DMS79 treated with DMSO at 0.1 percent for 48 hours (cell line): ENCODE data around the gene SAPCD2.

ENCODE experiments used
- DNase-seq: peaks from one replicate; lab custom pipeline; 2025; lab: John Stamatoyannopoulos, UW

SAPCD2 gene

DNA sequence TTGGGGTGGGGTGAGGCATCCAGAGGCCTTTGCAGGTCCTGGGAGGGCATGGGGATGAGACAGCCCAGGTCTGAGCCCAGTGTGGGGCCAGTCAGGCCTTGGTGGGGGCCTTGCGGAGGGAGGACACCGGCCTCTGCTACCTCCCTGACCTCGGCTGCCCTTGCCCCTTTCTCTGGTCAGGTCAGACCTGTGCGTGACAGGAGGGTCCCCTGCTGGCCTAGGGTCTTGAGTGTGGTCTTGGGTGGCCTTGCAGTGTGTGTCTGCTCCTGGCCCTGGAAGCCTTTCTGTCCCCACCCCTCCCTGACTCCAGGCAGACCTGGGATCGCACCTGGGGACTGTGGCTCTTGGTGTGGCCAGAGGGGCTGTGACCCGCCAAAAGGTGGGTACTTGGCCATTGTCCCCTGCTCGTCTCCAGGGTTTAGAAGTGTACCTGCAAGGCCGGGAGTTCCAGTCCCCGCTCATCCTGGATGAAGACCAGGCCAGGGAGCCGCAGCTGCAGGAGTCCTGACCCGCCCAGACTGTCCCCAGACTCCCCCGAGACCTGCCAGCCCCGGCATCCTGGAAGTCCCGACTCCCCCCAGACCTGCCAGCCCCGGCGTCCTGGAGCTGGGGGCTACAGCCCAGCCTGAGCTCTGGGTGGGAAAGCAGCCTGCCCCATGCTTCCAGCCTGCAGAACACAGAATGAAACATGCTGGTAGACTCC, 12.0 kb upstream of the SAPCD2 start:
- DNase-seq = no peak

DNA sequence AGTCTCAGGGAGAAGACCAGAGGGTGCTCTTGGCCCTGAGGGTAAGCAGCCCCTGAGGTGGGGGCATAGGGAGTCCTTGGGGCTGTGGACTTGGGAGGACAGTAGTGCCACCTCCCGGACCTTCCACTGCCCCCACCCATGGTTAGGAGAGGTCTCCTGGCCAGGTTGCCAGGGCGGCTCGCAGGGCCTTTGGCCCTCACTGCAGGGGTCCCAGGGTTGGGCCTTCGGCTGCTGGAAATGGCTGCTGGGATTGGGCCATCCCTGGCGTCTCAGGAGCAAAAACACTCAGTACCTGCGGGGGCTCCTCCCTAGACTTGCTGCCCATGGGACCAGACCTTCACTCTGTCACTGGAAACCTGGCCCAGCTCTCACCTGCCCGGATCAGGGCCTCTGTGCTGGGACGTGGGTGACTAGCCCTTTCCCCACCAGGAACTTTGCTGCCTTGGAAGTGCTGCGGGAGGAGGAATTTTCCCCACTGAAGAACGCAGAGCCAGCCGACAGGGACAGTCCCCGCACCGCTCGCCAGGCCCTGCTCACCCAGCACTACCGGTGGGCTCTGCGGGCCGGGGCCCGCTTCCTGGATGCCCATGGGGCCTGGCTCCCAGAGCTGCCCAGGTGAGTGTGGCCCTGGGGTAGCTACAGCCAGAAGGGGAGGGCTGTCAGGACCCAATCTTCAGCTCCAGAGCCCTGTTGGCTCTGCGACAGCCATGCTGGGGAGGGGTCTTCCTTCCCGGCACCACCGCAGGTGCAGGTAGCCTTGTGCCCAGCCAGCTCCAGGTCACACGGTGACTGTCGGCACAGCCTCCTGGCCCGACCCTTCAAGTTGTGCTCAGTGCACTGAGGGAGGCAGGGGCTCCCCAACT, 10.1 kb upstream of the SAPCD2 start:
- DNase-seq = no peak

DNA sequence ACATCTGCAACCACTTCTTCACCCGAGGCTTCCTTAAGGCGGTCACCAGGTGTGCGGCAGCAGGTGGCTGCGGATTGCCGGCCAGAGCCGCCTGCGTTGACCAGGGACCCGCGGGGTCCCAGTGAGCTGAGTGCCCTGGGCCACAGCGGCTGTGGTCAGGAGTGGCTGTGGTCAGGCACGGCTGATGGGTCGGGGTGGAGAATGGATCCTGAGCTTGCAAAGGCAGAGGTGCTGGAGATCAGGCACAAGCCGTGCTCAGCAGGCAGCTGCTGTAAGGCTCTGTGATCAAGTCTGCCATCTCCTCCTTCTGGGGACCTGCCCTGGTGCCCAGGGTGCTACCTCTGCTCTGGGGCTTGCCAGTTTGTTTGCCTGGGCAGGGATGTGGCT, 9.0 kb upstream of the SAPCD2 start:
- DNase-seq = no peak

DNA sequence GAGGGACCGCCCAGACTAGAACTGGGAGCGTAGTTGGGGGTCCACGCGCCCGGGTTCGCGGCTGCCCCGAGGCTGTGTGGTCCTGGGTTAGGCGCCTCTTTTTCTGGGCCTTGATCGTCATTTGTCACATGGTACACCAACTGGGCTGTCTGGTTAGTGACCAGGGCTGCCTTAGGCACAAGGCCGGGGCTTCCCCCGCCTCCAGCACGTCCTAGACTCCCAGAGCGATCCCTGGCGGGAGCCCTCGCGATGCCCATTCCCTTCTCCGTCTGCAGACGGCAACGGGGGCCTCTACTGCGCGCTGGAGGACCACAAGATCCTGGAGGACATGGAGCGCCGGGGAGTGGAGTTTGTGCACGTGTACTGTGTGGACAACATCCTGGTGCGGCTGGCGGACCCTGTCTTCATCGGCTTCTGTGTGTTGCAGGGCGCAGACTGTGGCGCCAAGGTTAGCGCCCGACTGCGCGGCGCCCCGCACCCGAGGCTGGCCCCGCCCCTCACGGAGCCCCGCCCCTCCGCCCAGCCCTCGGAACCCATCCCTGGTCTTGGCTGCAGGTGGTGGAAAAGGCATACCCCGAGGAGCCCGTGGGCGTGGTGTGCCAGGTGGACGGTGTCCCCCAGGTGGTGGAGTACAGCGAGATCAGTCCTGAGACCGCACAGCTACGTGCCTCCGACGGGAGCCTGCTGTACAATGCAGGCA, 8.5 kb upstream of the SAPCD2 start:
- DNase-seq = no peak

DNA sequence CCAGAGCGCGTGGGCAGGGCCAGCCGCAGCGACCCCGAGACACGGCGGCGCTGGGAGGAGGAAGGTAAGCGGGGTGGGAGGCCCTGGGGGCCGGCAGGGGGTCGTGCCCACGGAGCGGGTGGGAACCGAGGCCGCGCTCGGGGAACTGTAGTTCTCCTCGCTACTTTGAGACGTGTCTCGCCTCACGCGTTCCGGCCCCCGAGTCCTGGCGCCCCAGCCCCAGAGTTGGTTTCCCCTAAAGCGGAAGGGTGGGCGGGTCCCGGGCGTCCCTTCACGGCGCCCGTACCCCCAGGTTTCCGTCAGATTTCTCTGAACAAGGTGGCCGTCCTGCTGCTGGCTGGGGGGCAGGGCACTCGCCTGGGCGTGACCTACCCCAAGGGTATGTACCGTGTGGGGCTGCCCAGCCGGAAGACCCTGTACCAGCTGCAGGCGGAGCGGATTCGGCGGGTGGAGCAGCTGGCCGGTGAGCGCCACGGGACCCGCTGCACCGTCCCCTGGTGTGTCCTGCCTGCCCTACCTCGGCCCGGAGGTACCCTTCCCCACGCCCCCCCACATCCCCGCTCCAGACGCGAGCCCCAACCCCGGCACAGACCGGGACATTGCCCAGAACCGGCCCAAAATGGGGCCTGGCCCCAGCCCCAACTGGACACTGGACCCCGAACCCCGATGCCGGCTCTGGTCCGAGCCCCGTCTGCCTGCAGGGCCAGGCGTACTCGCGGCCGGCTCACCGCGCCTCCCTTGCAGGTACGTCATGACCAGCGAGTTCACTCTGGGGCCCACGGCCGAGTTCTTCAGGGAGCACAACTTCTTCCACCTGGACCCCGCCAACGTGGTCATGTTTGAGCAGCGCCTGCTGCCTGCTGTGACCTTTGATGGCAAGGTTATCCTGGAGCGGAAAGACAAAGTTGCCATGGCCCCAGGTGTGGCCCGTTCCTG, 7.7 kb upstream of the SAPCD2 start:
- no peak for DNase-seq

DNA sequence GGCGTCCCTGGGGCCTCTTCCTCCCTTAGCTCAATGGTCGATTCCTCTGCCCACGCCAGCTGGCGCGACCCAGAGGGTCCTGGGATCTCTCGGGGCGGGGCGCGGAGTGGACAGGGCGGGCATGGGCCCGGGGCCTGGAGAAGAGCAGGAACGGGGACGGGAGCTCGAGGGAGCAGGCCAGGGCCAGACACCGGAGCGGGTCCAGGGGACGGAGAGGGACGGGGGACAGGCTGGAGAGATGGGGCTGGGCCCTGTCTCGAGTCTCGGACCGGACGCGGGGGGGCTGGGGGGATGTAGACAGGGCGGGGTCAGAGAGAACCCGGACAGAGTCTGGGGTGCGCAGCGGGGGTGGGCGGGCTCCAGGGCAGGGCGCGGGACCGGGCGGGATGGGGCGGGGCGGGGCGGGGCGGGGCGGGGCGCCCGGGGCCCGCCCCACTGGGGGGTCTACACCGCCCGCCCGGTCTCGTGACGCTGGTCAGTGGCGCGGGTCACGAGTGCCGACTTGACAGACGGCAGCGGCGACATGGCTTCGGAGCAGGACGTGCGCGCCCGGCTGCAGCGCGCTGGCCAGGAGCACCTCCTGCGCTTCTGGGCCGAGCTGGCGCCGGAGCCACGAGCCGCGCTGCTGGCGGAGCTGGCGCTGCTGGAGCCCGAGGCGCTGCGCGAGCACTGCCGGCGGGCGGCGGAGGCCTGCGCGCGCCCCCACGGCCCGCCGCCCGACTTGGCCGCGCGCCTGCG, 6.8 kb upstream of the SAPCD2 start, which contains the start of gene UAP1L1:
Gene UAP1L1, plus strand, starts transcription at position 508 of the 738 bp plus-strand sequence. Its CDS starts 16 bp downstream, at position 524.
- DNase-seq = peak; percentile 18

DNA sequence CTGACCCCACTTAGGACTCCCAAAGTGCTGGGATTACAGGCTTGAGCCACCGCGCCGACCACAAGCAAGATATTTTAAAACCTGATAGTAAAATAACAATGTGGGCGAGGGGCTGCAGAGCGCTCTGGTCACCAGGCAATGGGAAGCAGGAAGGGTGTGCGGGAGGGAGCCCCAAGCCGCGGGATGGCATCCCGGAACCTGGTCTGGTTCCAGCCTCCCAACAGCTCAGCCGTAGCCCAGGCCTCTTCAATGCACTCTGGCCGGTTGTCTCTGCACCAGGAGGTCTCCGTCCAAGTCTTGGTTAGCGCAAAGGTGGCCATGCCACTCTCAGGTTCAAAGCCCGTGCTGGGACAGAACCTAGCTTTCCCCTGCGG, 6.3 kb upstream of the SAPCD2 start:
- DNase-seq = no peak

DNA sequence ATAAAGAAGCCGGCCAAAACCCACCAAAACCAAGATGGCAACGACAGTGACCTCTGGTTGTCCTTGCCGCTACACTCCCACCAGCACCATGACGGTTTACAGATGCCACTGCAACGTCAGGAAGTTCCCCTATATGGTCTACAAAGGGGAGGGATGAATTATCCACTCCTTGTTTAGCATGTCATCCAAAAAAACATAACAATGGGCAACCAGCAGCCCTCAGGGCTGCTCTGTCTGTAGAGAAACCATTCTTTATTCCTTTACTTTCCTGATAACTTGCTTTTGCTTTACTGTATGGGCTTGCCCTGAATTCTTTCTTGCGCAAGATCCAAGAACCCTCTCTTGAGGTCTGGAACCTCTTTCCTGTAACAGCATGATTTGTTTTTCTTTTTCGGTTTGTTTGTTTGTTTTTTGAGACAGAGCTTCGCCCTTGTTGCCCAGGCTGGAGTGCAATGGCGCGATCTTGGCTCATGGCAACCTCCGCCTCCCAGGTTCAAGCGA, 5.0 kb upstream of the SAPCD2 start:
- DNase-seq = no peak

DNA sequence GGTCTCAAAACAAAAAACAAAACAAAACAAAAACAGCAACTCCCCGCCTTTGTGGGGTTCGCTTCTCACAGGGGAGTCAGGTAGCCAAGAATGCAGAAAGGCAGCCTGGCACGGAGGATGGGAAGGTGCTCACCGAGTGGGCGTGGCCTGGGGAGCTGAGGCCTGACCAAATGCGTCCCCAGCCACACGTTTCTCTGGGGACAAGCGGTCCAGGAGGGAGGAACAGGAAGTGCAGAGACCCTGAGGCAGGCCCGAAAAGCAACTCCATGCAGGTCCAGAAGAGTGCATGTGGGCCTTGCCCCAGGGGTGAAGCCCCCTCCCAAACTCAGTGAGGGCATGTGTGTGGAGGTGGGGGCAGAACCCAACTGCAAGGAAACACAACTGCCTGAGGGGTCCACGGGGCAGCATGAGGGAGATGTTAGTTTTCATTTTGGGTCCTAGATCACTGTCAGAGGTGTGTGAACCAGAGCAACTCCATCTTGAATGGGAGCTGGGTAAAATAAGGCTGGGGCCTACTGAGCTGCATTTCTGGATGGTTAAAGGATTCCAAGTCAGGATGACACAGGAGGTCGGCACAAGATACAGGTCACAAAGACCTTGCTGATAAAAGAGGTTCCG, 4.4 kb upstream of the SAPCD2 start:
- DNase-seq = no peak

DNA sequence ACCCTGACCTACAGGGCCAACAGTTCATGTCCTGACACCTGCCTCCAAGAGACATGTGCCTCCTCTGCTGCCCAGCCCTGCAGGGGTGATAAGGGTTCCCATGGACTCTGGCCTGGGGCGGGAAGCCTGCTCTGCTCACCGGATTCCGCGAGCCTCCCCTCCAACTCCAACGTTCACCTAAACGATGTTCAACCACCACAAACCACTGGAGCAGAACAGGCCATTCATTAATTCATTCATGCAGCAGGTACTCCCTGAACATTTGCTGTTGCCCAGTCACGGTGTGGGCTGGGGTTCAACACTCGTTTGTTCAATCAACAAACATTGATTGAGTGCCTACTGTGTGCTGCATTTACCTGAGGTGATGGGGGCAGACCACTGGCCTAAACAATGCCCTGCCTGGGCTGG, 3.6 kb upstream of the SAPCD2 start:
- DNase-seq = no peak

DNA sequence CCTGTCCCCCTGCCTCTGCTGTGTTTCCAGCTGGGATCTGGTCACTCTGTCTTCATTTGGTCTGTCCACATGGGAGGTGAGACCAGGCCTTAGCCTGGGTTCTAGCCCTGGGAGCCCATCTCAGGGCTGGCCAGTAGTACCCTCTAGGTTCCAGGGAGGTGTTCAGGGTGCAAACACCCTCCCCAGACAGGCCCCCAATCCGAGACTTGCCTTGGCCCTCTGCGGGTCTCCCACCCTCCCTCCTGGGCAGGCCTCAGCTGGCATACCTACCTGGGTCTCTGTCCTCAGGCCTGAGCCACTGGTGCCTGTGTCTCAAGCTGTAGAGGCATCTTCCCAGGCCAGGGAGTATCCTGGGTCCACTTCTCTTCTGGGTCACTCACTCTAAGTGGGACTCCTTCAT, 925 bp upstream of the SAPCD2 start:
- DNase-seq = no peak

DNA sequence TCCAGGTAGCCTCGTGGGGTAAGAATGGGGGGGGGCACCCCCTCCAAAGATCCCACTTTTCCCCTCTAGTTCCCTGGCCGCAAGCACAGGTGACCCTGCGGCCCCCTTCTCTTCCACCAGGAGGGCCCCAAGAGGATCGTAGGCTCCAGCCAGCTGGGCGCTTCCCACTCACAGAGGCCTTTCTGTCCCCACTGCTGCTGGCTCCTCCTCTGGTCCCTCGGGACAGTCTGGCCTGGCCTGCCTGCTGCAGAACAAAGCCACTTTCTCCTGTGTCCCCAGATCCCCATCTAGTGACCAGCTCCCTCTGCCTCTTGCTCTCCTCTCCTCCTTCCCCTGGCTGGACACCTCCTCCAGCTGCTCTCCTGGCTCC, 534 bp upstream of the SAPCD2 start:
- DNase-seq = no peak

DNA sequence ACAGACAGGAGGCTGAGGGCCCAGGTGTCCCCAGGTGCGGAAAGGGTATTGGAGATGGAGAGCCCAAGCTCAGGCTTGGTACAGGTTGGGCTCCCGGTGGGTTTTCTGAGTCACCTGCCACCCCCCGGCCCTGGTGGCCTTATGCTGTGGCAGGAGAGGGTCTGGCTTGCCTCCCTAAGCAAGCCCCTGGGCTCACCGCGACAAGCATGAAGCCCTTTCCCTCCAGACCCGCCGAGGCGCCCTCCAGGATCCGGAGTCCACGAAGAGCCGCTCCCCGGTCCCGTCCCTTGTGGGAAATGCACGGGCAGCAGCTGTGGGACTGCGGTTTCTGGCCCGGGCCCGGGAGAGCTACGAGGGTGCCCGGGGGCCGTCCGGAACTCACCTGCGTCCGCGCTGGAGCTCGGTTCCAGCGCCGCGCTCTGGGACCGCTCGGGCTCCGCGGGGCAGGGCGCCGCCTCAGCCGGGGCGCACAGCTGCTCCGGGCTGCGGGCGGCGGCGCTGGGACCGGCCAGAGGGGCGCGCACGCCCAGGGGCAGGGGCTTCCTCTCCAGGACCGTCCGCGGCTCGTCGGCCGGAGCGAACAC, 757 bp downstream of the SAPCD2 start:
- no peak for DNase-seq

DNA sequence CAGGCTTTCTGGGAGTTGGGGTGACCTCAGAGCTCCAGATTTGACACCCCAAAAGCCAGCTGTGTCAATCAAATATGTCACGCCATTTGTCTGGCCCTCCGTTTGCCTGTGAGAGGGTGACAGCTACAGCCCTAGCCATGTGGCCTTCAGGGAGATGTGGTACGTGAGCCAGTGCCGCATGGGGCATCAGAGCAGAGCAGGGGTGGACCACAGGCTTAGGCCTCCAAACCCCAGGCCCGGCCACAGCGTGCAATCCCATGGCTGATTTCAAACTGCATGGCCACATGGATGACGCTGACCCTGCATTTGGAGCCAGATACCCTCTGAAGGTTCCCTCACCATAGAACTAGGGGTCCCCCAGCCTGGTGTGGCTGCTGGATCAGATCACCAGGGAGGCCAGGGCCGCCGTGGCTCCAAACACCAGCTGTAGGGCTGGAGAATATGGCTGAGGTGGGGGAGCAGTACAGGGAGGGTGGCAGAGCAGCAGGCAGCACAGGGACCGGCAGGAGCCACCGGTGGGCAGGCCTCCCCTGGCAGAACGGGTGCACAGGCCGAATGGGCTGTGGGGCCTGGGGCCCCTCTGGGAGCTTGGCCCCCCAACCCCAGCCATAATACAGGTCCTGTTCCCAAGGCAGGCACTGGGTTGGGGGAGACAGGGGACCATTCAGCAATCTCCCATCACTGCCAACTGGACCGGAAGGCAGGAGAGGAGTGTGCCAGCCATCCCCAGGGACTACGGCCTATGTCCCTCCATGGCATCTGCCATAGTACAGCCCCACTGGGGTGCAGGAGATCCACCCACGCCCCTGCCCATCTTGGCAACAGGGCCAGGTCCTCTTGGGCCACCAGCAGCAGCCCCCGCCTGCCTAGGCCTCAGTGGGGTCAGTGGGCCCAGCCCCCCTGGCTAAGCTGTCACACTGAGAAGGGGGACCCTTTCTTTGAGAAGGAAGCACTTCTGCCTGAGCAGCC, 1.5 kb downstream of the SAPCD2 start:
- no peak for DNase-seq

DNA sequence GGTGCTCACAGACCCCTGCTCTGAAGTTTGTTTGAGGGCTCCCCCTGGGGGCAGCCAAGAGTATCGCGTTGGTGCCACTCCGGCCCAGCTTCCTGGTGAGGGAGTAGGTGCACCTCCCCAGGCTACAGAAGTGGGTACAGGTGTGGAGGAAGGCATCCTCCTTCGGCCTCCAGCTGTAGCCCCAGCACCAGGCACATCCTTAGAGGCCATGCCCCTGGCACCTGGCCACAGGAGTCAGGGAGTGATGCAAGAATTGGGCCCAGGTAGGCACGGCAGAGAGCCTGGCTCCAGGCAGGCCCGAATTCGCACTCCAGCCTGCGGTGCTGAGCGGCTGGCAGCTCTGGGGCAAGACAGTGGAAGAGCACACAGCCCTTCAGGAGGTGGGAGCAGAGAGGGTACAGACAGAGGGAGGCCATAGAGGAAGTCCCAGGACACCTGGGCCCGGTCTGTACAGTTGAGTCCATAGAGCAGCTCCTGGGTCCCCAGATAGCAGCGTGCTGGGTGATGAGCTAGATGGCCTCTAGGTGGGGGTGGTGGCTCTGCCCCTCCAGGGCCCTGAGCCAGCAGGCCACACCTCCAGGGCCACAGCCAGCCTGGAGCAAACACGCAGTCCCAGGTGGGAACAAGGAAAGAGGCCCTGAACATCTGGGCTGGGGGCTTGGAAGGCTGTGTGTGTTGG, 2.4 kb downstream of the SAPCD2 start:
- peak; percentile 72 for DNase-seq

DNA sequence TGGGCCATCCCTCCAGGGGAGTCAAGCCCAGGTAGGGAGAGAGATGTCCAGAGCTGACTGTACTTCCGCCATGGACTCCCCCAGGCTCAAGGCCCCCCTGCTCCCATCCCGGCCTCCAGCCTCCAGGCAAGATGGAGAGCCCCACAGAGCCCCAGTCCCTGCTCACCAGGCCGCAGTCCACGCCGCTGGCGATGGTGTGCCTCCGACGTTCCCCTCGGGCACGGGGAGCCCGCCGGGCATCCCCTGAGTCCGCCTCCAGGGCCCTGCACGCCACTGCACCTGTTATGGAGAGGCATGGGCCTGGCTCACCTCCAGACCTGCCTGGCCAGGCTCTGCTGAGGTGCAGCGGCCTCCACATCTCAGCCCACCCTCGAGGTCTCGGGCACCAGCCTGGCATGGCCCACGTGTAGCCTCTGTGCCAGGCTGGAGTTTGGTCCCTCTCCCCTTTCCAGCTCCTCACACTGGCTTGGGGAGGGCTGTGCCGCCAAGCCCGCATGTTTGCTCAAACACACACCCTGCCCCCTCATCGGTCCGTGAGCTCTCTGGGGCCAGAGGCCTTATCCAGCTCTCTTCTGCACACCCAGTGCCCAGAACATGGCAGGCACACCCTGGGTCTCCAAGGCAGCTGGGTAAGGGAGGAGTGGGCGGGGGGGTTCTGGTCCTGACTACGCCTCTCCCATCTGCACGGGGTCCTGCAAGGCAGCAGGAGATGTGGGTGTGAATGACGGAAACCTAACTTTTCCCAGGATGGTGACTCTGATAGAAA, 4.1 kb downstream of the SAPCD2 start:
- DNase-seq = no peak

DNA sequence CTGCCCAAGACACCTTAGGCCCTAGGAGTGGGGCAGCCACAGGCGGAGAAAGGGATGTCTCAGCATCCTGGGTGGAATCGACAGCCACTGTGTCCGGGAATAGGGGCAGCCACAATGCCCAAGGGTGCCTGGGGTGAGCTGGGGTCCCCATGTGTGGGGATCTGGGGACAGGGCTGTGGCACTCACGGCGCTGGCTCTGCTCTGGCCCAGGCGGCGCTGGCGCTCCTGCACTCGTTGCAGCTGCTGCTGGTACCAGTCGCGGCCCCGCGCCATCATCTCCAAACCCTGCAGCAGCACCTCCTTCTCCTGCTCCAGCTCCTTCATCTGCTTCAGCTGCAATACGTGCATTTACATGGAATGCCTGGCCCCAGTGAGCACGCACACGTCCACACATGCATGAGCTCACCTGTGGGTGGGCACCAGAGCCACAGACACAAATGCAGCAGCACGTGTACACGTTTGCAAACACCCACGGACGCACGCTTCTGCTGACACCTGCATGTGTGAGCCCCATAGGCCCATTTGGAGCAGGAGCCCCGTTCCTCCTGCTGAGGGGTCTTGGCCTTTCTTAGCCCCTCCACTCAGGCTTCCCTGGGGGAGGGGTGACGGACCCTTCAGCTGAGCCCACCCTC, 4.9 kb downstream of the SAPCD2 start:
- no peak for DNase-seq
